GM20000 (cell line): ENCODE data around the gene KSR2.
"Not testable (repeated sequence)": the region's sequence is repeated elsewhere in the genome, so short reads cannot be mapped to it uniquely, and the experiment has no call there.

Experiments used
- DNase-seq: peaks from one replicate; pipeline ENCODE4 v3.0.0; 2012; ENCODE audit warnings: low spot score
- TF ChIP-seq, protein P1 (sequence below): IDR thresholded peaks from 2 replicates; pipeline ENCODE4 v1.5.1; 2012; ENCODE audit warnings: mild to moderate bottlenecking, control low read depth; ENCODE audit errors: extremely low read depth, missing control alignments

The KSR2 gene

GRCh38 chr12:118011377-118011776 lies 42.6 kb upstream of the KSR2 start:
- DNase-seq: no peak
- TF ChIP-seq, protein P1, sequence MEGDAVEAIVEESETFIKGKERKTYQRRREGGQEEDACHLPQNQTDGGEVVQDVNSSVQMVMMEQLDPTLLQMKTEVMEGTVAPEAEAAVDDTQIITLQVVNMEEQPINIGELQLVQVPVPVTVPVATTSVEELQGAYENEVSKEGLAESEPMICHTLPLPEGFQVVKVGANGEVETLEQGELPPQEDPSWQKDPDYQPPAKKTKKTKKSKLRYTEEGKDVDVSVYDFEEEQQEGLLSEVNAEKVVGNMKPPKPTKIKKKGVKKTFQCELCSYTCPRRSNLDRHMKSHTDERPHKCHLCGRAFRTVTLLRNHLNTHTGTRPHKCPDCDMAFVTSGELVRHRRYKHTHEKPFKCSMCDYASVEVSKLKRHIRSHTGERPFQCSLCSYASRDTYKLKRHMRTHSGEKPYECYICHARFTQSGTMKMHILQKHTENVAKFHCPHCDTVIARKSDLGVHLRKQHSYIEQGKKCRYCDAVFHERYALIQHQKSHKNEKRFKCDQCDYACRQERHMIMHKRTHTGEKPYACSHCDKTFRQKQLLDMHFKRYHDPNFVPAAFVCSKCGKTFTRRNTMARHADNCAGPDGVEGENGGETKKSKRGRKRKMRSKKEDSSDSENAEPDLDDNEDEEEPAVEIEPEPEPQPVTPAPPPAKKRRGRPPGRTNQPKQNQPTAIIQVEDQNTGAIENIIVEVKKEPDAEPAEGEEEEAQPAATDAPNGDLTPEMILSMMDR: no peak

GRCh38 chr12:118010903-118011302 lies 42.1 kb upstream of the KSR2 start:
- no peak for DNase-seq
- TF ChIP-seq, protein P1: no peak

- not testable (repeated sequence) for DNase-seq
These were observed 31.0 kb upstream of the KSR2 start for GRCh38 chr12:117999806-118000205.

DNA sequence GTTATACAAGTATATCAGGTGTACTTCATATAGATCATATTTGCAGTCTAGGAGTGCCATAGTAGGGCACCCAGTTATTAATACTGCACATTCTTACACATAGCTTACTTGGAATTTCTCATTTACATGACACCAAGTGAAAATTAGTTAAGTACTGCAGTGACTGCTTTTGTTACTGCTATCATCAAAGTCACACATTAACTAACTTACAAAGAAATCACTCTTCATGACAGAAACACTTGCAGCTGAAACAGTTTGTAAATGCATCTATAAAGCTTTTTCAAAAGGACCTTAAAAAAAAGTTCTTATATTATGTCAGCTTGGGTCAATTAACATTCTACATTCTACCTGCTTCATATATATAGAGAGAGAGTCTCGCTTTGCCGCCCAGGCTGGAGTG lies 29.9 kb upstream of the KSR2 start:
- TF ChIP-seq, protein P1: no peak
- DNase-seq: no peak

- DNase-seq: no peak
- TF ChIP-seq, protein P1: no peak
These were observed 26.0 kb upstream of the KSR2 start for GRCh38 chr12:117994551-117995438.

- no peak for DNase-seq
- TF ChIP-seq, protein P1: no peak
These were observed 18.1 kb upstream of the KSR2 start for GRCh38 chr12:117986705-117987469.

GRCh38 chr12:117985182-117985581 lies 16.4 kb upstream of the KSR2 start:
- DNase-seq: no peak
- TF ChIP-seq, protein P1: no peak
